Aorta (tissue), 5 donors: Measurements from ENCODE around the gene NCOA5. TPM values are rescaled to one million over a fixed set of nuclear protein-coding genes. Genes with fewer than 3 reads are reported as not detected.

ENCODE experiments used
- ATAC-seq: fragments of 200-7000 bp; cut with Tn5 transposase; one replicate; pipeline ENCODE4 v1.9.1; 2022; ENCODE audit warnings: moderate library complexity; ENCODE audit not compliant: low FRiP score
- DNase-seq, 2 donors: peaks; one replicate each; pipeline ENCODE4 v3.0.0-alpha.2; 2020
- H3K27ac ChIP-seq, 2 donors: one replicate each; pipeline ENCODE4 v1.5.1; 2013; ENCODE audit warnings: low read length in 2 of 2, mild to moderate bottlenecking in 2 of 2, moderate library complexity in 2 of 2, control low read depth in 1 of 2, inconsistent platforms in 1 of 2, low read depth in 1 of 2
- H3K27me3 ChIP-seq, 2 donors: one replicate each; pipeline ENCODE4 v1.6.1; 2013; ENCODE audit warnings: control low read depth in 1 of 2, low read length in 1 of 2, mild to moderate bottlenecking in 1 of 2, moderate library complexity in 1 of 2; ENCODE audit not compliant: insufficient read depth in 2 of 2, control insufficient read depth in 1 of 2
- H3K36me3 ChIP-seq, 2 donors: one replicate each; pipeline ENCODE4 v1.6.1; 2013; ENCODE audit warnings: control low read depth in 1 of 2, low read length in 1 of 2, mild to moderate bottlenecking in 1 of 2; ENCODE audit not compliant: insufficient read depth in 2 of 2, control insufficient read depth in 1 of 2
- H3K4me1 ChIP-seq, 2 donors: one replicate each; pipeline ENCODE4 v1.6.1; 2013; ENCODE audit warnings: low read length in 2 of 2, control low read depth in 1 of 2, mild to moderate bottlenecking in 1 of 2, moderate library complexity in 1 of 2; ENCODE audit not compliant: insufficient read depth in 2 of 2, control insufficient read depth in 1 of 2
- H3K4me3 ChIP-seq, 2 donors: one replicate each; pipeline ENCODE4 v1.5.1; 2013; ENCODE audit warnings: low read length in 2 of 2, control low read depth in 1 of 2, mild to moderate bottlenecking in 1 of 2
- H3K9me3 ChIP-seq: one replicate; pipeline ENCODE4 v1.6.1; 2013; ENCODE audit warnings: mild to moderate bottlenecking, low read length; ENCODE audit not compliant: control insufficient read depth
- whole genome bisulfite sequencing, 2 donors: extraction: QIAGEN DNeasy Blood & Tissue Kit; methylation state at CpG; one replicate each; pipeline ENCODE4 v1.1.7; 2013; 5-methylcytosine and 5-hydroxymethylcytosine counted together
- intact Hi-C, 2 donors: fragments of 100-400 bp; cut with DNase I; formaldehyde crosslinking; loops; one replicate each; pipeline versions ENCODE4 v1.14.2 to v1.15.0; 2022
- polyA plus RNA-seq, 2 donors: library from polyadenylated mRNA; stranded (reverse); fragments of 200-250 nt; gene quantifications; one replicate each; pipeline ENCODE4 v1.2.3, GENCODE V29; 2013
- total RNA-seq, 2 donors: library from RNA; stranded (reverse); fragmentation: NEBNext Ultra II Directional; extraction: Animal tissue kit (Norgen Biotek cat#: 25700); gene quantifications; one replicate each; pipeline ENCODE4 v1.2.1, GENCODE V29; 2021
- donor health status: healthy with polysubstance abuse.
- donor health status: Bipolar disorder and iron deficiency.
- donor health status: DM: no; HTN: no; CAD: no.
- donor health status: DM: no; HTN: no; CAD: no.
- donor health status: DM: yes; HTN: yes; CAD: no.

Gene NCOA5
- total and polyA plus RNA-seq, 4 donors: 8.5 to 23.7 (median 14.5) TPM

DNA sequence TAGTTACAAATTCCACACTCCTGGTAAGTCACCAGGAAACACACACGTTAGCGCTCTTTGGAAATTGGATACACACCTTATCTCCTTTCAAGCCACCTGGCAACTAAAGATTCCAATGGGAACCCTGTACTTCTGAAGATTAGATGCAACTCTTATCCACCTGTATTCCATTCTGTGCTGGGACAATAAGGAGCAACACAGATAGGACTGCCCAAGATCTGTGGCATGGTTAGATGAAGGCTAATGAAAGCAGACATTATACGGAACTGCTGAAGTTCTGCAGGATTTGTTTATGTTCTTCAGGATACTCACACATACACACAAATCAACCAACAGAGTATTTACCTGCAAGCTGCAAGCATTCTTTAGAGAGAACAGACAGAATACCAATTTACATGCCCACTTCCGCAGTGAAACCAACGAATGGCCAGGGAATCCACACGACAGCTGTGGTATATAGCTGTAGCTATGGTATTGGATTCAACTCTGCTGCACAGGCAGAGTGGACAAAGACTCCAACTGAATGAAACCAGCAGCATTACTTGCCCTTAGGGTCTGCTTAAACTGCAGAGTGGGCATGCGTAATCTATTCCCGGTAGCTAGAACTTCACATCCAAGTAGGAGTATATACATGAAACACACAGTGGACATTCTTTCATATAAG lies 12.0 kb downstream of the NCOA5 start:
- Histone ChIP-seq H3K27me3 (no peaks in the 10 kb centered on the region), H3K4me3 (no peak overlapping the region), H3K9me3 (no peaks in the 10 kb centered on the region), H3K36me3 (peaks cover 16 to 21% of the 10 kb centered on the region in 2 donors), H3K4me1 (peaks cover 0 to 6% of the 10 kb centered on the region in 2 donors), H3K27ac (no peak overlapping the region)
- intact Hi-C loops: no loop called here
- DNase-seq (no peak), ATAC-seq (no peak)
- 89 to 92% methylated on average over 8 of the region's 8 CpGs for WGBS, 2 donors

DNA sequence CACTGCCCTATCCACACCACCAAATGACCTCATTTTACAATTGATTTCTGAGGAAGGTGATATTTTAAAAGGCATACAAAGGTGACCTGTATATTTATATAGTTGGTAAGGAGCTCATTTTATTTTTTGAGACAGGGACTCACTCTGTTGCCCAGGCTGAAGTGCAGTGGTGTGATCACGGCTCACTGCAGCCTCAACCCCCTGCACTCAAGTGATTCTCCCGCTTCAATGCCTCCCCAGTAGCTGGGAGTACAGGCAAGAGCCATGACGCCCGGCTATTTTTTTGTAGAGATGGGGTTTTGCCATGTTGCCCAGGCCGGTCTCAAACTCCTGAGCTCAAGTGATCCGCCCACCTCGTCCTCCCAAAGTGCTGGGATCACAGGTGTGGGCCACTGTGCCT lies 13.0 kb downstream of the NCOA5 start:
- no peak overlapping the region for H3K27ac ChIP-seq
- intact Hi-C loops: no loop called here
- no peak for ATAC-seq
- H3K4me3 ChIP-seq: no peak overlapping the region
- H3K9me3 ChIP-seq: no peaks in the 10 kb centered on the region
- 92% methylated on average over 7 of the region's 7 CpGs for WGBS, 2 donors
- no peak for DNase-seq
- no peaks in the 10 kb centered on the region for H3K27me3 ChIP-seq
- peaks cover 0 to 3% of the 10 kb centered on the region in 2 donors for H3K4me1 ChIP-seq
- H3K36me3 ChIP-seq: peaks cover 16 to 21% of the 10 kb centered on the region in 2 donors

DNA sequence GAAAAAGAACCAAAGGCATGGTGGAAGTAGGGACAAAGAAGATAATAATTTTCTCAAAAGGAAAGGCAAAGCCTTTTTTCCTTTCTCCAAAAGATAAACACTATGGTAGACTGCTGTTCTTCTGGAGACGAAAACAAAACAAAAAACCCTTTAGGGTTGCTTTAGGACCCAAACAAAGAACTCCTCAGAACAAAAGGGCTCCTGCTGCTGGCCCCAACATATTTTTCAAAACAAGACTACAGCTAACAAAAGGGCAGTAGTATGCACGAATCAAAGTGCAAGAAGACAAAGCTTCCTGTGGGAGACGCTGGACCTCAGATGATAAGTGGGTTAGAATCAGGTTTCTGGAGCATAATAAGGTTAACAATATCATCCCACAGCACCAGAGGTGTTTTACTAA lies 15.8 kb downstream of the NCOA5 start:
- peaks cover 16 to 22% of the 10 kb centered on the region in 2 donors for H3K36me3 ChIP-seq
- intact Hi-C loops: no loop called here
- 55 to 56% methylated on average over 3 of the region's 3 CpGs for WGBS, 2 donors

DNA sequence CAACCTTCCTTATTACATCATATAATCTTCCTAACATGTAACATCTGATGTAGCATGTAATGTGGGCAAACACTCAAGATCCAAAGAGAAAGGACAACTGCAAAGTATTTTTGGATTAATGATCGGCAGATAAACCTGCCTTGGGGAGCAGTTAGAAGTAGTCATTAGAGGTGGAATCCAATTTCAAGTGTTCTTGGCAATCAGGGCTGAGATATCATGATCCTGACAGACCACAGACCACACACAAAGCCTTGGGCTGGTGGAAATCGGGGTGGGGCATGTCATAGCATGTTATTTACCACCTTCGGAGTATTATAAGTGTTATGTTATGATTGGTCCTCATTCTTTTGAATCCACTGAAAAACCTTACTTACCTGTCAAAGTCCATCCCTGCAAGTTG lies 16.3 kb downstream of the NCOA5 start:
- Histone ChIP-seq H3K36me3 (peaks cover 12 to 19% of the 10 kb centered on the region in 2 donors), H3K27ac (no peak overlapping the region), H3K27me3 (no peaks in the 10 kb centered on the region), H3K4me1 (peaks cover 0 to 3% of the 10 kb centered on the region in 2 donors), H3K9me3 (no peaks in the 10 kb centered on the region), H3K4me3 (no peak overlapping the region)
- ATAC-seq: no peak
- no peak for DNase-seq
- intact Hi-C loops: no loop called here
- WGBS, 2 donors: 89 to 92% methylated on average over 3 of the region's 3 CpGs

More for the DNA sequence above, 15.8 kb downstream of the NCOA5 start:
- Histone ChIP-seq H3K9me3 (no peaks in the 10 kb centered on the region), H3K27ac (no peak overlapping the region), H3K4me3 (no peak overlapping the region), H3K4me1 (peaks cover 0 to 3% of the 10 kb centered on the region in 2 donors), H3K27me3 (no peaks in the 10 kb centered on the region)
- no peak for DNase-seq
- no peak for ATAC-seq

DNA sequence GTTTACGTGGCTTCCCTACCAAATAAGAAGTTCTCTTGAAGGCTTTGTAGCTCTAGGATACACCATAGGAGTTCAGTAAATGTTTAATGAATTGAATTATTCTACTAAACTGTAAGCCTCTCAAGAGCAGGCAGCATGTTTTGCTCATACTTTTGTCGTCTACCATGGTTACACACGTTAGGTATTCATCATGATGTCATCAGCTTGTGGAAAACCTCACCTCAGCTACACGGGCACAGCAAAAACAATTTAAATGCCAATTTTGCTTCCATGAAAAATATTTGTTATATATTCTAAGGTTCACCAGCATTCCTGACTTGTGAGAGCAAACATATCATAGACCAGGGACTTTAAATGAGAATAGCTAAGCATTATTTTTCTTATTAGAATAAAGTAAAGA lies 16.7 kb downstream of the NCOA5 start:
- no peak overlapping the region for H3K4me3 ChIP-seq
- no peak for DNase-seq
- H3K9me3 ChIP-seq: no peaks in the 10 kb centered on the region
- no peak overlapping the region for H3K27ac ChIP-seq
- intact Hi-C loops: no loop called here
- peaks cover 0 to 3% of the 10 kb centered on the region in 2 donors for H3K4me1 ChIP-seq
- no peak for ATAC-seq
- WGBS, 2 donors: 60 to 64% methylated on average over 4 of the region's 4 CpGs
- H3K36me3 ChIP-seq: peaks cover 12 to 17% of the 10 kb centered on the region in 2 donors
- H3K27me3 ChIP-seq: no peaks in the 10 kb centered on the region

DNA sequence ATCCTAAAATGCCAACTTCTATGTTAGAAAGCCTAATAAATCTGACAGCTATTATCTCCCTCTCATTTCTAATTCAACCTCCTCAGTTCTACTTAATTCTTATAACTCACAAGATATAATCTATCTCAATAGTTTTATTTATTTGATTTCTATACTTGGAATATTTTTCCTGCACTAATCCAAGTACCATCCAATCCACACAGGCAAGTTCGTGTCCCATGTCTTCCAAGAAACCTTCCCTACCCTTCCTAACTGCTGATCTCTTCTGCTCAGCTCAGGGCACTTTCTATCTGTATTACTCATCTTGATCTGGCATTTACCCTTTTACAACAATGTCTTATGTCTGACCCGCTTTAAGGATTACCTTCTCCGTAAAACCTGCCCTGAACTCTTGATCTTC lies 18.2 kb downstream of the NCOA5 start:
- no peaks in the 10 kb centered on the region for H3K9me3 ChIP-seq
- H3K36me3 ChIP-seq: peaks cover 17 to 20% of the 10 kb centered on the region in 2 donors
- no peak overlapping the region for H3K27ac ChIP-seq
- H3K4me3 ChIP-seq: no peak overlapping the region
- 90 to 94% methylated on average over 3 of the region's 3 CpGs for WGBS, 2 donors
- H3K4me1 ChIP-seq: peaks cover 0 to 3% of the 10 kb centered on the region in 2 donors
- DNase-seq (no peak), ATAC-seq (no peak)
- no peaks in the 10 kb centered on the region for H3K27me3 ChIP-seq
- intact Hi-C loops: no loop called here

DNA sequence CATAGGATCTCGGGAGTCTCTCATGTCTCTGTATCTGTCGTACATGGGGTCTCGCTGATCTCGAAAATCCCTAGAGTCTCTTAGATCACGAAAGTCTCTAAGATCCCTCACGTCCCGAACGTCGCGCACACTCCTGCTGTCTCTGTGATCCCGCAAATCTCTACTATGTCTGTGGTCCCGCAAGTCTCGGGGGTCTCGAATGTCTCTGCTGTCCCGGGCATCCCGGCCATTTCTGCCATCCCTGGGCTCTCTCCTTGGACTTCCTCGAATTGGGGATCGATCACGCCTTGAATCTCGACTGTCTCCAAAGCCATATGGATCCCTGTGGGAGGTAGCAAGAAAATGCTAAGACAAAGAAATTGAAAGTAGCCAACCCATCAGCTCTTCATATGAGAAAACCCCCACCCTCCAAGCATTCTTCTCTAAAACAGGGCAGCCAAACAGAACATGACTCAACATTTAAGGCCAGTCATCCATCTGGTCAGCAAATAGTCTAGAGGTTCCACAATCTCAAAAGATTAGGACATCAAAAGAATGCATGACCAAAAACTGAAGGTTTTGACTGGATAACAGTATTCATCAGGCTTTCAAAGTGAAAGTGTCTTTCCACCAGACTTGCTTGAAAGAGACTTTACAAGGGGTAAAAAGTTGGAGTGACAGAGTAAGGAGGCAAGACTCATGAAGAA lies 19.4 kb downstream of the NCOA5 start:
- H3K36me3 ChIP-seq: peaks cover 19 to 26% of the 10 kb centered on the region in 2 donors
- no peak for ATAC-seq

DNA sequence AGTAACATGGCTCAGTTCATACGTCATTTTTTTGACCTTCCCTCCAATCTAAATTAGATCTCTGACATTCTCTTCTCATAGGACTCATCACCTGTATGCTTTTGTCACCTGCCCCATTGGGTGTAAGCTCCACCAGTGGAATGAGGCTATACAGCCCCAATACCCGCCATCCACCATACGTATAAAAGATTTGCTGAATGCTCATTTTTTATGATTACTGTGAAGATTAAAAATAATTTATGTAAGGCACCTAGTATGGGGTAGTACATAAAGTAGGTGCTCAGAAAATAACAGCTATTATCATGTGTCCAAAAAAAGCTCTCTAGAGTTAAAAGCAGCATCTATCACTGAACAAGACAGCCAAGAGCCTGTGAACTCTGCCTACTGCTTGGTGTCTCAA lies 24.1 kb downstream of the NCOA5 start:
- Histone ChIP-seq H3K4me1 (no peaks in the 10 kb centered on the region), H3K36me3 (peaks cover 31 to 34% of the 10 kb centered on the region in 2 donors), H3K27me3 (no peaks in the 10 kb centered on the region), H3K4me3 (no peak overlapping the region), H3K27ac (no peak overlapping the region), H3K9me3 (no peaks in the 10 kb centered on the region)
- intact Hi-C loops: no loop called here
- WGBS, 2 donors: 93 to 96% methylated on average over 3 of the region's 3 CpGs
- ATAC-seq: no peak
- DNase-seq: no peak

More for the DNA sequence above, 19.4 kb downstream of the NCOA5 start:
- intact Hi-C loops: no loop called here
- H3K27ac ChIP-seq: no peak overlapping the region
- H3K4me3 ChIP-seq: no peak overlapping the region
- no peaks in the 10 kb centered on the region for H3K27me3 ChIP-seq
- WGBS, 2 donors: 93 to 94% methylated on average over 20 of the region's 20 CpGs
- peaks cover 0 to 3% of the 10 kb centered on the region in 2 donors for H3K4me1 ChIP-seq
- no peaks in the 10 kb centered on the region for H3K9me3 ChIP-seq
- DNase-seq: no peak

DNA sequence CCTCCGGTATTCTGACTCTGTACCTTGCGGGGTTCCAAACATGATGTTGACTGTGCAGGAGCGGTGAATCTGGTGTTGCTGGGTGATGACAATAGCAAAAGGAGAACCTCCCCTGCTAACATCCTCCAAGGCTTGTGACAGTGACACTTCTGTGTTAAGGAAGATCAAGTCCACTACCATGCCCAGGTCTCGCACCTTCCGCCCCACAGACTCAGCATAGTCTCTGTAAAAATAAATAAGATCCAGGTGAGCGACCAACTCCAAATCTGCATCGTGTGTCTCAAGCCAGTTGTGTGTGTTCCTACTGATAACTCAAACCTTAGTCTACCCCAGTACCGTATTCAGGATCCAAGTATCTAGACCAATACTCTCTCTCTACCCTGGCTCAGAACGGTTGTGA lies 24.8 kb downstream of the NCOA5 start:
- no peak overlapping the region for H3K27ac ChIP-seq
- H3K36me3 ChIP-seq: peaks cover 31 to 34% of the 10 kb centered on the region in 2 donors
- no peak overlapping the region for H3K4me3 ChIP-seq
- no peak for DNase-seq
- H3K4me1 ChIP-seq: no peaks in the 10 kb centered on the region
- H3K27me3 ChIP-seq: no peaks in the 10 kb centered on the region
- intact Hi-C loops: no loop called here
- ATAC-seq: no peak
- no peaks in the 10 kb centered on the region for H3K9me3 ChIP-seq
- 93 to 96% methylated on average over 9 of the region's 9 CpGs for WGBS, 2 donors
